ENCODE results near the gene ACOT4.
"Not testable (repeated sequence)": the region's sequence is repeated elsewhere in the genome, so short reads cannot be mapped to it uniquely, and the experiment has no call there.

Gene ACOT4

GRCh38 chr14:73569185-73569958 is 22.3 kb upstream of the ACOT4 start, which contains the start of gene ACOT2:
Gene ACOT2, plus strand, starts transcription at chr14:73569213. Its CDS starts 28 bp downstream, at chr14:73569241.
- not testable (repeated sequence) for H3K27me3 Mint-ChIP-seq; H3K9me3 Mint-ChIP-seq (ENCODE audit: low read depth)
- peak within 1 kb of the TSS; percentile 88 for H3K4me3 Mint-ChIP-seq
- peaks cover 11% of the 10 kb centered on the region for H3K36me3 Mint-ChIP-seq
- H3K4me1 Mint-ChIP-seq (ENCODE audit: low read depth) = peaks cover 44% of the 10 kb centered on the region
- peak within 1 kb of the TSS; percentile 98 for H3K27ac Mint-ChIP-seq

- not testable (repeated sequence) for H3K27me3 Mint-ChIP-seq; H3K9me3 Mint-ChIP-seq (ENCODE audit: low read depth); H3K36me3 Mint-ChIP-seq
- Mint-ChIP-seq H3K27ac (peak overlapping the region; percentile 72), H3K4me1 (ENCODE audit: low read depth) (peaks cover 31% of the 10 kb centered on the region), H3K4me3 (peak overlapping the region; percentile 10)
Observed at GRCh38 chr14:73570913-73571312, 20.8 kb upstream of the ACOT4 start.

GRCh38 chr14:73573034-73573433 is 18.6 kb upstream of the ACOT4 start:
- H3K27me3 Mint-ChIP-seq; H3K9me3 Mint-ChIP-seq (ENCODE audit: low read depth); H3K36me3 Mint-ChIP-seq; H3K4me3 Mint-ChIP-seq; H3K27ac Mint-ChIP-seq: not testable (repeated sequence)
- H3K4me1 Mint-ChIP-seq (ENCODE audit: low read depth) = peaks cover 17% of the 10 kb centered on the region

GRCh38 chr14:73573740-73574139 is 17.9 kb upstream of the ACOT4 start:
- not testable (repeated sequence) for H3K27ac Mint-ChIP-seq; H3K36me3 Mint-ChIP-seq; H3K9me3 Mint-ChIP-seq (ENCODE audit: low read depth); H3K27me3 Mint-ChIP-seq; H3K4me3 Mint-ChIP-seq
- H3K4me1 Mint-ChIP-seq (ENCODE audit: low read depth) = peaks cover 11% of the 10 kb centered on the region

GRCh38 chr14:73574251-73574650 is 17.4 kb upstream of the ACOT4 start:
- not testable (repeated sequence) for H3K27me3 Mint-ChIP-seq; H3K36me3 Mint-ChIP-seq; H3K4me3 Mint-ChIP-seq; H3K9me3 Mint-ChIP-seq (ENCODE audit: low read depth); H3K27ac Mint-ChIP-seq
- H3K4me1 Mint-ChIP-seq (ENCODE audit: low read depth) = peaks cover 11% of the 10 kb centered on the region

GRCh38 chr14:73576391-73576790 is 15.3 kb upstream of the ACOT4 start:
- Mint-ChIP-seq H3K36me3 (peaks cover 4% of the 10 kb centered on the region), H3K27me3 (no peaks in the 10 kb centered on the region), H3K4me1 (ENCODE audit: low read depth) (peaks cover 2% of the 10 kb centered on the region), H3K27ac (no peak overlapping the region), H3K9me3 (ENCODE audit: low read depth) (no peaks in the 10 kb centered on the region), H3K4me3 (no peak overlapping the region)

GRCh38 chr14:73577214-73577613 is 14.5 kb upstream of the ACOT4 start:
- not testable (repeated sequence) for H3K27me3 Mint-ChIP-seq; H3K4me3 Mint-ChIP-seq; H3K36me3 Mint-ChIP-seq; H3K27ac Mint-ChIP-seq; H3K9me3 Mint-ChIP-seq (ENCODE audit: low read depth); H3K4me1 Mint-ChIP-seq (ENCODE audit: low read depth)

- not testable (repeated sequence) for H3K36me3 Mint-ChIP-seq; H3K27ac Mint-ChIP-seq; H3K27me3 Mint-ChIP-seq; H3K4me1 Mint-ChIP-seq (ENCODE audit: low read depth); H3K9me3 Mint-ChIP-seq (ENCODE audit: low read depth); H3K4me3 Mint-ChIP-seq
Observed at GRCh38 chr14:73582102-73582979, 9.3 kb upstream of the ACOT4 start.

GRCh38 chr14:73588695-73589094 is 3.0 kb upstream of the ACOT4 start:
- Mint-ChIP-seq H3K36me3 (no peaks in the 10 kb centered on the region), H3K4me1 (ENCODE audit: low read depth) (peaks cover 11% of the 10 kb centered on the region), H3K4me3 (no peak overlapping the region), H3K27me3 (no peaks in the 10 kb centered on the region), H3K9me3 (ENCODE audit: low read depth) (no peaks in the 10 kb centered on the region), H3K27ac (no peak overlapping the region)

- H3K27ac Mint-ChIP-seq = no peak overlapping the region
- H3K36me3 Mint-ChIP-seq = no peaks in the 10 kb centered on the region
- H3K4me1 Mint-ChIP-seq (ENCODE audit: low read depth) = peaks cover 11% of the 10 kb centered on the region
- H3K9me3 Mint-ChIP-seq (ENCODE audit: low read depth) = no peaks in the 10 kb centered on the region
- H3K4me3 Mint-ChIP-seq = no peak overlapping the region
- H3K27me3 Mint-ChIP-seq = no peaks in the 10 kb centered on the region
Observed at GRCh38 chr14:73589116-73589515, 2.6 kb upstream of the ACOT4 start.

- not testable (repeated sequence) for H3K36me3 Mint-ChIP-seq; H3K4me3 Mint-ChIP-seq; H3K9me3 Mint-ChIP-seq (ENCODE audit: low read depth); H3K27me3 Mint-ChIP-seq; H3K27ac Mint-ChIP-seq
- peaks cover 11% of the 10 kb centered on the region for H3K4me1 Mint-ChIP-seq (ENCODE audit: low read depth)
Observed at GRCh38 chr14:73590673-73591004, 1.0 kb upstream of the ACOT4 start.

GRCh38 chr14:73594491-73594890 is 2.8 kb downstream of the ACOT4 start:
- no peak overlapping the region for H3K4me3 Mint-ChIP-seq
- H3K4me1 Mint-ChIP-seq (ENCODE audit: low read depth) = peaks cover 11% of the 10 kb centered on the region
- H3K27ac Mint-ChIP-seq = no peak overlapping the region
- no peaks in the 10 kb centered on the region for H3K27me3 Mint-ChIP-seq
- H3K36me3 Mint-ChIP-seq = peaks cover 2% of the 10 kb centered on the region
- no peaks in the 10 kb centered on the region for H3K9me3 Mint-ChIP-seq (ENCODE audit: low read depth)

- no peak overlapping the region for H3K4me3 Mint-ChIP-seq
- no peak overlapping the region for H3K27ac Mint-ChIP-seq
Observed at GRCh38 chr14:73599499-73599898, 7.8 kb downstream of the ACOT4 start.

GRCh38 chr14:73602994-73603393 is 11.3 kb downstream of the ACOT4 start:
- Mint-ChIP-seq H3K4me1 (ENCODE audit: low read depth) (no peaks in the 10 kb centered on the region), H3K27ac (no peak overlapping the region), H3K9me3 (ENCODE audit: low read depth) (no peaks in the 10 kb centered on the region), H3K4me3 (no peak overlapping the region), H3K27me3 (no peaks in the 10 kb centered on the region), H3K36me3 (no peaks in the 10 kb centered on the region)

More at GRCh38 chr14:73599499-73599898, 7.8 kb downstream of the ACOT4 start:
- H3K36me3 Mint-ChIP-seq = peaks cover 2% of the 10 kb centered on the region
- H3K4me1 Mint-ChIP-seq (ENCODE audit: low read depth) = no peaks in the 10 kb centered on the region
- H3K9me3 Mint-ChIP-seq (ENCODE audit: low read depth) = no peaks in the 10 kb centered on the region
- H3K27me3 Mint-ChIP-seq = no peaks in the 10 kb centered on the region

- Mint-ChIP-seq H3K27me3 (no peaks in the 10 kb centered on the region), H3K4me3 (no peak overlapping the region), H3K4me1 (ENCODE audit: low read depth) (no peaks in the 10 kb centered on the region), H3K9me3 (ENCODE audit: low read depth) (no peaks in the 10 kb centered on the region), H3K36me3 (no peaks in the 10 kb centered on the region), H3K27ac (no peak overlapping the region)
Observed at GRCh38 chr14:73606271-73606670, 14.6 kb downstream of the ACOT4 start.
